A673 (cell line): ENCODE data around the gene XAF1.

Experiments used
- CTCF ChIP-seq: fragments of 300-800, 200-600 bp; sonication (generic); conservative IDR thresholded peaks from 2 replicates; pipeline ENCODE4 v1.5.1; 2017; ENCODE audit warnings: low read depth, mild to moderate bottlenecking, antibody characterized with exemption, low read length, moderate library complexity, mixed read lengths
- EZH2 ChIP-seq: fragments of 200-600 bp; sonication (generic); IDR thresholded peaks from 2 replicates; pipeline ENCODE4 v1.6.1; 2017; ENCODE audit warnings: borderline replicate concordance, low read depth, mild to moderate bottlenecking, mixed read lengths, antibody characterized with exemption, low read length; ENCODE audit not compliant: poor library complexity, severe bottlenecking

GRCh38 chr17:6787081-6787693 is 31.3 kb downstream of the XAF1 start:
- no peak for TF ChIP-seq CTCF
- no peak for TF ChIP-seq EZH2
